Gastroesophageal sphincter (tissue), 4 donors: ENCODE results near the gene CD34. TPM values are rescaled to one million over a fixed set of nuclear protein-coding genes. Genes with fewer than 3 reads are reported as not detected.
"Not testable (repeated sequence)": the region's sequence is repeated elsewhere in the genome, so short reads cannot be mapped to it uniquely, and the experiment has no call there.

ENCODE experiments used
- ATAC-seq: fragments of 150-250 bp; one replicate; pipeline ENCODE4 v1.9.1; 2016; ENCODE audit warnings: mild to moderate bottlenecking, moderate library complexity
- H3K27ac ChIP-seq, 4 donors: fragments of 200-600 bp; sonication (generic) in 3 of 4; 1 replicate in 3 of 4; 2 replicates in 1 of 4; pipeline ENCODE4 v1.5.1; 2016 to 2019
- H3K27me3 ChIP-seq: fragments of 200-600 bp; sonication (generic); one replicate; pipeline ENCODE4 v1.5.1; 2019
- H3K36me3 ChIP-seq, 2 donors: fragments of 200-600 bp; sonication (generic); one replicate each; pipeline ENCODE4 v1.5.1; 2019; ENCODE audit warnings: control low read depth in 1 of 2
- H3K4me1 ChIP-seq, 3 donors: fragments of 200-600 bp; sonication (generic); 1 replicate in 2 of 3; 2 replicates in 1 of 3; pipeline ENCODE4 v1.5.1; 2016 to 2019; ENCODE audit warnings: control low read depth in 2 of 3
- H3K4me3 ChIP-seq, 2 donors: fragments of 200-600 bp; sonication (generic); one replicate each; pipeline ENCODE4 v1.5.1; 2019; ENCODE audit warnings: mild to moderate bottlenecking in 1 of 2, moderate library complexity in 1 of 2
- H3K9me3 ChIP-seq, 3 donors: fragments of 200-600 bp; sonication (generic); one replicate each; pipeline ENCODE4 v1.5.1; 2017 to 2019; ENCODE audit warnings: control low read depth in 2 of 3
- EP300 ChIP-seq: sonication (generic); formaldehyde crosslinking; IDR thresholded peaks from one replicate; pipeline ENCODE4 v1.6.1; 2017; ENCODE audit warnings: antibody characterized with exemption, mild to moderate bottlenecking
- POLR2A ChIP-seq, 2 donors: fragments of 450-650 bp; IDR thresholded peaks; one replicate each; pipeline ENCODE4 v1.6.1; 2017; ENCODE audit warnings: antibody characterized with exemption in 2 of 2, mild to moderate bottlenecking in 2 of 2, moderate library complexity in 1 of 2
- POLR2AphosphoS5 ChIP-seq: sonication (generic); formaldehyde crosslinking; IDR thresholded peaks from one replicate; pipeline ENCODE4 v1.6.1; 2017; ENCODE audit warnings: antibody characterized with exemption
- WGBS, 2 donors: methylation state at CpG; one replicate each; pipeline ENCODE4 v1.1.5; 2018; ENCODE audit warnings: low coverage in 1 of 2; 5-methylcytosine and 5-hydroxymethylcytosine counted together
- total RNA-seq, 4 donors: library from RNA; depleted of rRNA; stranded (reverse); fragments of >200 nt; gene quantifications; one replicate each; pipeline ENCODE4 v1.1.0, GENCODE V29; 2016
- TF ChIP-seq, protein P1 (sequence below), 4 experiments: fragments of 200-600 bp in 2 of 4; fragments of 450-650 bp in 2 of 4; sonication (generic) in 1 of 4; IDR thresholded peaks; one replicate each; pipeline ENCODE4 v1.5.1; 2017 to 2019; ENCODE audit warnings: antibody characterized with exemption in 4 of 4, mild to moderate bottlenecking in 2 of 4, moderate library complexity in 2 of 4

Gene CD34
- total RNA-seq, 4 donors from 2014 or later, result 38.9 to 114 (median 62.1) TPM

DNA sequence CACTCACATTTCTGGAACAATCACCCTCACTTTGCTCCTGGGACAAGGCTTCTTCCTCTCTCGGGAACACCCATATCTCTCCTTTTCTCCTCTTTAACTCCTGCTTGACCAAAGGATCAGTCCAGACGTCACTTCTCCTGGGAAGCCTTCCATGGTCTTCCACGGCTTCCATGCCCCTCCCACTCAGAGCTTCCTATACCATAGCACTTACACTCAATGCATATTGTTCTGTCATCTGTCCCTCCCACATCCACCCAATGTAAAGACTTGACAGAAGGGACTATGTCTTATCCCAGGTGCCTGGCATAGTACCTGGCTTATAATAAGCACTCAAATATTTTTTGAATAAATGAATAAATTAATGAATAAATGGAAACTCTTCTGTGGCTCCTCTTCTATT lies 28.2 kb downstream of the CD34 start:
- peaks cover 0 to 52% (median 21%) of the 10 kb centered on the region in 3 donors for H3K4me1 ChIP-seq
- ATAC-seq, result no peak
- no peak overlapping the region for H3K4me3 ChIP-seq
- 22 to 32% methylated on average over 3 of the region's 3 CpGs for WGBS, 2 donors
- H3K27me3 ChIP-seq, result no peaks in the 10 kb centered on the region
- peak overlapping the region in 1 of 4 donors; percentile 75 for H3K27ac ChIP-seq
- no peaks in the 10 kb centered on the region for H3K36me3 ChIP-seq
- TF ChIP-seq EP300, result no peak
- TF ChIP-seq, protein P1, sequence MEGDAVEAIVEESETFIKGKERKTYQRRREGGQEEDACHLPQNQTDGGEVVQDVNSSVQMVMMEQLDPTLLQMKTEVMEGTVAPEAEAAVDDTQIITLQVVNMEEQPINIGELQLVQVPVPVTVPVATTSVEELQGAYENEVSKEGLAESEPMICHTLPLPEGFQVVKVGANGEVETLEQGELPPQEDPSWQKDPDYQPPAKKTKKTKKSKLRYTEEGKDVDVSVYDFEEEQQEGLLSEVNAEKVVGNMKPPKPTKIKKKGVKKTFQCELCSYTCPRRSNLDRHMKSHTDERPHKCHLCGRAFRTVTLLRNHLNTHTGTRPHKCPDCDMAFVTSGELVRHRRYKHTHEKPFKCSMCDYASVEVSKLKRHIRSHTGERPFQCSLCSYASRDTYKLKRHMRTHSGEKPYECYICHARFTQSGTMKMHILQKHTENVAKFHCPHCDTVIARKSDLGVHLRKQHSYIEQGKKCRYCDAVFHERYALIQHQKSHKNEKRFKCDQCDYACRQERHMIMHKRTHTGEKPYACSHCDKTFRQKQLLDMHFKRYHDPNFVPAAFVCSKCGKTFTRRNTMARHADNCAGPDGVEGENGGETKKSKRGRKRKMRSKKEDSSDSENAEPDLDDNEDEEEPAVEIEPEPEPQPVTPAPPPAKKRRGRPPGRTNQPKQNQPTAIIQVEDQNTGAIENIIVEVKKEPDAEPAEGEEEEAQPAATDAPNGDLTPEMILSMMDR (IDR thresholded peaks at IDR 0.05), result no peak
- no peak for TF ChIP-seq POLR2AphosphoS5
- TF ChIP-seq POLR2A (IDR thresholded peaks at IDR 0.05), result no peak
- no peaks in the 10 kb centered on the region for H3K9me3 ChIP-seq

DNA sequence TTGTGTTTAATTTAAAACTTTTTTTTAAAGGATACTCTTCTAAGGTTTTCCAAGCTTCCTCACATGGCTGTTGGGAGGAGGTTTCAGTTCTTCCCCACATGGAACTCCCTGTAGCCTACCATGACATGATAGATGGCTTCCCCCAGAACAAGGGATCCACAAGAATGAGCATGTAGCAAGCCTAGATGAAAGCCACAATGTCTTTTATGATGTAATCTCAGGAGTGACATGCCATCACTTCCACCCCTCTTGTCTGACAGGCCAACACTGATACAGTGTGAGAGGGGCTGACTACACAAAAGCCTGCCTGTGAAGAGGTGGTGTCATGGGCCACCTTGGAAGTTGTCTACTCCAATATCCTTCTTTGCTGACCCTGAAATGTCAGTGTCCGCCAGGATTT lies 32.0 kb downstream of the CD34 start:
- TF ChIP-seq, protein P1 (IDR thresholded peaks at IDR 0.05), result no peak
- no peak for TF ChIP-seq EP300
- no peak for TF ChIP-seq POLR2AphosphoS5
- no peak for TF ChIP-seq POLR2A (IDR thresholded peaks at IDR 0.05)
- 100% methylated on average over 1 of the region's 1 CpG for WGBS, 2 donors
- Histone ChIP-seq H3K4me1 (peaks cover 0 to 16% (median 5%) of the 10 kb centered on the region in 3 donors), H3K4me3 (no peak overlapping the region), H3K36me3 (no peaks in the 10 kb centered on the region), H3K9me3 (no peaks in the 10 kb centered on the region), H3K27me3 (no peaks in the 10 kb centered on the region), H3K27ac (no peak overlapping the region)
- ATAC-seq, result no peak

DNA sequence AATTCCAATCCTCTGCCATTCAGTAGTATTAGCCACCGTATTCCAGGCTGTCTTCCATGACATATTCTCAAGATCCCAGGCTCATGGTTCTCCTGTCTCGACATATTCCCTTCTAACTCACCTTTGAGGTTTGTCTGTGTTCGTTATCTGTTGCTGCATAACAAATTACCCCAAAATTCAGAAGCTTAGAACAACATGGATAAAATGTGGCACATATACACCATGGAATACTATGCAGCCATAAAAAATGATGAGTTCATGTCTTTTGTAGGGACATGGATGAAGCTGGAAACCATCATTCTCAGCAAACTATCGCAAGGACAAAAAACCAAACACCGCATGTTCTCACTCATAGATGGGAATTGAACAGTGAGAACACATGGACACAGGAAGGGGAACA lies 33.0 kb downstream of the CD34 start:
- not testable (repeated sequence) for H3K9me3 ChIP-seq, H3K27ac ChIP-seq, H3K36me3 ChIP-seq, ATAC-seq, H3K27me3 ChIP-seq, H3K4me3 ChIP-seq
- peaks cover 0 to 20% (median 15%) of the 10 kb centered on the region in 3 donors for H3K4me1 ChIP-seq
- WGBS, 2 donors, result 90 to 100% methylated on average over 1 to 3 of the region's 5 CpGs

DNA sequence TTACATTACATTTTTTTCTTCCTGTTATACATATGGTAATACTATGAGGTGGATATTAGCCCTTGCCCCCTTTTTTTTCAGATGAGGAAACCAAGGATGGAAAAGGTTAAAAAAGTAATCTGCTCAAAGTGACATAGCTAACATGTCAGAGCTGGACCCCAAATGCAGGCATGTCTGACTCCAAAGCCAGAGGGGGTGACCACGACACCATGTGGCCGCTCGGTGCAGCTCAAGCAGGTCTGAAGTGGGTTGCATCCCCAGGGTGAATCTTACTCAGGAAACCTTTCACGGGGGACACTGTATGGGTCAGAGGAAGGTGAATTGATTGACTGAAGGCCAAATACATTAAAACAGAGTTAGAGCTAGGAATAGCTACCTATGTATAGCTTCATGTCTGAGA lies 34.8 kb downstream of the CD34 start:
- H3K36me3 ChIP-seq, result no peaks in the 10 kb centered on the region
- H3K27ac ChIP-seq, result no peak overlapping the region
- TF ChIP-seq, protein P1 (IDR thresholded peaks at IDR 0.05), result no peak
- no peak for TF ChIP-seq POLR2A (IDR thresholded peaks at IDR 0.05)
- no peak for TF ChIP-seq POLR2AphosphoS5
- TF ChIP-seq EP300, result no peak
- no peak for ATAC-seq
- no peaks in the 10 kb centered on the region for H3K9me3 ChIP-seq
- peaks cover 0 to 29% (median 22%) of the 10 kb centered on the region in 3 donors for H3K4me1 ChIP-seq
- WGBS, 2 donors, result 52 to 68% methylated on average over 4 of the region's 4 CpGs
- no peak overlapping the region for H3K4me3 ChIP-seq
- no peaks in the 10 kb centered on the region for H3K27me3 ChIP-seq

DNA sequence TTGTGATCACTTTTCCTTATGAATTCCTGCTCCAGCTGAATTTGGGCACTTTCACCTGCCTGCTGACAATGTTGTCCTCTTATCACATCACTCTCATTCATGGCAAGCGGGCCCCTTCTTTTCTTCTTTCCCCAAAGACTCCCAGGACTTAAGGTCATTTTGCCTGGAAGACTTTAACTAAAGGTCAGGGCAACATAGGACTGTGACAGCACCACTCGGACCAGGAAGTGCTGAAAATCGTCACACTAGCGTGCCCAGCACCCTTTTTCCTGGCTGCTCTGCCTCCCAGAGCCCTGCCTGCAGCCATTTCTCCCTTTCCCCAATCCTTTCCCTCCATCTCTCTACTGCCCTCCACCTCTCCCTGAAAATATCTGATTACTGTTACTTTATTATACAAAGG lies 35.4 kb downstream of the CD34 start:
- Histone ChIP-seq H3K4me1 (peaks cover 0 to 35% (median 22%) of the 10 kb centered on the region in 3 donors), H3K36me3 (no peaks in the 10 kb centered on the region), H3K27ac (no peak overlapping the region), H3K4me3 (no peak overlapping the region), H3K9me3 (no peaks in the 10 kb centered on the region), H3K27me3 (no peaks in the 10 kb centered on the region)
- no peak for ATAC-seq
- WGBS, 2 donors, result 59 to 83% methylated on average over 1 to 4 of the region's 4 CpGs
- no peak for TF ChIP-seq EP300
- no peak for TF ChIP-seq POLR2A (IDR thresholded peaks at IDR 0.05)
- TF ChIP-seq, protein P1 (IDR thresholded peaks at IDR 0.05), result no peak
- TF ChIP-seq POLR2AphosphoS5, result no peak
